HG03575 (cell line): ENCODE measurements around the gene EVI5.
A peak's percentile ranks its signal among the peaks of the same experiment; 100 is the strongest.

ENCODE experiments used
- ATAC-seq: cut with Tn5 transposase; IDR thresholded peaks from one replicate; pipeline ENCODE4 v1.9.1; 2021; ENCODE audit not compliant: unreplicated experiment, insufficient number of reproducible peaks, low FRiP score; ENCODE audit errors: extremely low read depth

EVI5 gene

GRCh38 chr1:92504291-92505014 lies 280.5 kb downstream of the EVI5 start:
- ATAC-seq = no peak

DNA sequence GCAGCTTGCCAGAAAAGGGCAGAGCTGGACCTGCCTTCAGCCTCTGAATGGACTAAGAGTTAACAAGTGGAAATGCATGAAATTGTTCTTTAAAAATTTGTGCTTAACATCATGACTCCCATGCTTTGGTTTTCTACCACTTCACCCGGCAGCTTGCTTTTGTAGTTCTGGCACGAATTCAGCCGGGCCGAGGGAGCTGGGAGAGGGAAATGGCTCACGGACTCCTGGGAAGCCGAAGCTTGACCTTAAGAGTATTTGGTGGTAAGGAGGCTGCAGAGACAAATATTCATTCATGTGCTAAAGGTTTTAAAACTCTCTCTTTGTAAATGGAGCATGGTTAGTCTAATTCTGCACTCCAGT lies 281.0 kb downstream of the EVI5 start:
- ATAC-seq = no peak

GRCh38 chr1:92503043-92503925 lies 281.6 kb downstream of the EVI5 start:
- no peak for ATAC-seq

- peak; percentile 43 for ATAC-seq
Measured at GRCh38 chr1:92502247-92502646, 282.7 kb downstream of the EVI5 start.

DNA sequence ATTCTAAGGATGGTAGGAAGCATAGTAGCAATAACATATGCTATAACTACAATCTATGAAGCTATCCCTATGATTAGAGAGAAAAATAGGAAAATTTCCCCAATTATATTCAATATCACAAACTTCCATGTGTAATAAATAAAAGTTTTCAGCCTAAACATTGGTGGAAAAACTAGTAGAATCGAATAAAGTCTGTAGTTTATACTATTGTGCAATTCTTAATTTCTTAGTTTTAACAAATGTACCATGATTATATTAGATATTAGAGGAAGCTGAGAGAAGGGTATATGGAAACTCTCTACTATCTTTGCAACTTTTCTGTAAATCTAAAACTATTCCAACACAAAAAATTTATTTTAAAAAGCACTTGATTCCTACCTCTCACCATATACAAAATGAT lies 284.4 kb downstream of the EVI5 start:
- ATAC-seq = no peak

DNA sequence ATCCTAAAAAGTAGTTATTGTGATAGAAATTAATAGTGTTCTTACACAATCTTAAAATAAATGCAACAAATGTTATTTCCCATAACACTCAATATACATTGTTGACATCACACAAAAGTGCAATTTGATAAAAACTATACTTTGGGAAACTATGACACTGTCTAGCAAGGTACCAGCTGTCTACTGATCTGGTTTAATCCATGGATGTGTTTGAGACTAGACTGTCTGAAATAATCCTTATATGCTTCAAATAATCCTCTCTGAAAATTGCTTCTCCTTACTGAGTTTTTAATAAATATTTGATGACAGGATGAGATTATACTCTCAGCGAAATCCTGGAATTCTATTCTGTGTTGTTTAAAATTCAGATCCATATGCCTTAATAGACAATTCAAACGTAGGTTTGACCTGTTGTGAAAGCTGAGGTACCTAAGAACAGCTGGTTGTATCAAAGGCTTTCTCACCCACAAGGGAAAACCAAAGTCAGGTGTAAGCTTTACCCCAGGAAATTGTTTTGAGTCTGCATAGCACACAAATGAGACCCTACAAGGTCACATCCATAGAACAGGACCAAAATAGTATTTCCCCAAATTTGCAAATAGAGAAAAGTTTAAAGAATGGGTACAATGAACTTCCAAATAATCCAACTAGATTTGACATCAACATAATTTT lies 289.4 kb downstream of the EVI5 start:
- ATAC-seq = no peak

- no peak for ATAC-seq
Measured at GRCh38 chr1:92494485-92495141, 290.3 kb downstream of the EVI5 start.

DNA sequence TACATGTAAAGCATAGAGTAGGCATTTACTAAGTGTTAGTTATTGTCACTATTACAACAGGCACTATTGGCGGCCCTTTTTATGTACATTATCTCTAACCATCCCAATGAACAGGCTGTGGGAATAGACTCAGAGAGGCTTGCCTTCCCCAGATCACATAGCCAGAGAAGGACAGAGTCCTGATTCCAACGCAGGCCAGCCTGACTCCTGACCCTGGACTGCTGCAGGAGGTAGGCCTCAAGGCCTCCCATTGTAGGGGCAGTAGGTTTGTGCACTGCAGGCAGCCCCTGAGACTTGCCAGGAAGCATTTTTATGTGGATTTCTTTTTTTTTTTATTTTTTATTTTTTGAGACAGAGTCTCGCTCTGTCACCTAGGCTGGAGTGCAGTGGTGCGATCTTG lies 291.8 kb downstream of the EVI5 start:
- ATAC-seq = no peak

GRCh38 chr1:92488832-92489231 lies 296.1 kb downstream of the EVI5 start:
- no peak for ATAC-seq

DNA sequence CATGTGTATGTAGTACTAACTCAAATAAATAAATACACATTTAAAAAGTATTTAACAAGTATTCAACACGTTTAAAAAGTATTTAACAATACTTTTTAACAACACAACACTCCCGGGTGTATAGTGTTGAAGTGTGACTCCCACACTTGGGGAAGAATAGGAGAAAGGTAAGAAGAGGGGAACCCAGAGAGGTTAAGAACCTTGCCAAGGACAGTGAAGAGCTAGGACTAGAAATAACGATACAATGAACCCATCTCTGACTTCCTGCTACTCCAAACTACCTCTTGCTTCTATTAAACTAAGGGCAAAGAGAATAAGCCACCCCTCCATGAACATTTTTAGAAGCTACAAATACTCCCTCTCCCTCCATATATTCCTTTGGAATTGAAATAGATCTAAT lies 296.5 kb downstream of the EVI5 start:
- no peak for ATAC-seq

GRCh38 chr1:92487078-92487605 lies 297.8 kb downstream of the EVI5 start:
- ATAC-seq = no peak

- ATAC-seq = no peak
Measured at GRCh38 chr1:92486251-92487077, 298.4 kb downstream of the EVI5 start, which contains the start of gene GFI1. Gene GFI1, minus strand, starts transcription at chr1:92486925. Its CDS starts 3,438 bp downstream, at chr1:92483487.

DNA sequence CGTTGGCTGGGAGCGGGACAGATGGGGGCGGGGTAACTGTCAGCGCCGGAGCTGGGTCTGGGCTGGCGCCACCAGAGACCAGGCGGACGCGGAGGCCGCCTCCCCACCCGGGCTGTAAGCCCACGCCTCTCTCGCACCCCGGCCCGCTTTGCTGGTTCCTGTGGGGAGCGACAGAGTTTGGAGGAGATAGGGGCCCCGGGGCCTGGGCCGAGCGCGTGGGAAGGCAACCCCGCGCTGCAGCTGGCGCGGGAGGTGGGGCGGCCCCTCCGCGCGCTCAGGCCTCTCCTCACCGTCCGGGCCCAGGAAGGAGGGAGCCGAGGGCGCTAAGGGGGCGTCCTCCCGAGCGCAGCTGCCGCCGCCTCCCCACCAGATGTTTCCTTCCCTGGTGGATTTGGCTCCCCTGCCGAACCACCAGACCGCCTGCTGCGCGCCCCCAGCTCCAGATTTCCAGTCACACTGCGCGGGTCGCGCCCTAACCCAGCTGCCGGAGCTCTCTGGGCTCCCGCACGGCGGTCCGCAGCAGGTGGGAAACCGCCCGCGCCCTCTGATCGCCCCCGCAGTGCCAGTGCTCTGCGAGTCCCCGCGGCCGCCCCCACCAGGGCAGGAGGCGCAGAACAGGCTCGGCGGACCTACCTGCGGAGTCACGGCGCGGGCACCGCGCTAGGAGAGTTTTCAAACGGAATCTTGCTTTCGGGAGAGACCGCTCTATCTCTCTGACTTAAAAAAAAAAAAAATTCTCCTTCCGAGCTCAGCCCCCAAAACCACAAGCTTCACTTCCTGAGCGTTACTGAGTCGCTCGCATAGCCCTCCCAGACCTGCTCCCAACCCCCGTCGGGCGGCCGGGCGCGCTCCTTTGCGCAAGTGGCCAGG lies 299.3 kb downstream of the EVI5 start:
- no peak for ATAC-seq

DNA sequence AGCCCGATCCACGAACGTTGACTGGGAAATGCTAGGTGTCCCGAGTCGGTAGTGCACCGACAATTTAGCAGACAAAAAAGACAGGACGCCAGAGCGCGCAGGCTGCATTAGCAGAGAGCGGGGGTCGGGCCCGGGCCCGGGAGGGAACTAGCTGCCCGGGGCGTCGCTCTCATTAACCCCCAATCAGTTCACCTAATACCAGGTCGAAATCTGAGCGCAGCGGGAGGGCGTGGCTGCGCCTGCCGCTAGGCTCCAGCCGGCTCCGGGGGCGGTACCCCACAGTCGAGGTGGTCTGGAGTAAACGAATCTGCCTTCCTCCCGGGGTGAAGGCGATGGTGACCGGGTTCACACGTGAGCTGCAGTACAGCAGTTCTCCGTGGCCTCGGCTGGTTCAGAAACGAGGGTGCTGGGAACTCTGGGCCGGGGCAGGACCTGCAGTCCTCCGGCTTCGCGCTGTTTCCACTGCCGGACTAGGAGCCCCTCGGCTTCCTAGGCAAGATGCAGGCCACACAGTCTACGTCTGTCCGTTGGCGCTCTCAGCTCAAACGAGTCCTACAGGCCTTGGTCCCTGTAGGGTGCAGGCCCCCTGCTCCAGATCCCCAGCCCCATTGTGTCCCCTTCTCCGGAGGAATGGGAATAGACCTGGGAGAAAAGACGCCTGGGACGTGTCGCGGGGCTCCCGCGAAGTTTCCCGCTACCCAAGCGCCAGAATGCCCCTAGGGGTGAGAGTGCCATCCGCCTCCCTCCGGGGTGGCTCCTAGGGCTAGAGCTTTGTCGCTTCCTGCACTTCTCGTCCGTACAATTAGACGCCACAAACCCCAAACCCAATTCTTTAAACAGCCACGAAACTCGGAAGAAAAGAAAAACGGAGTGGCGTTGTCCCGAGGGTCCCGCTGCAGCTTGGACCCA lies 300.2 kb downstream of the EVI5 start:
- no peak for ATAC-seq

DNA sequence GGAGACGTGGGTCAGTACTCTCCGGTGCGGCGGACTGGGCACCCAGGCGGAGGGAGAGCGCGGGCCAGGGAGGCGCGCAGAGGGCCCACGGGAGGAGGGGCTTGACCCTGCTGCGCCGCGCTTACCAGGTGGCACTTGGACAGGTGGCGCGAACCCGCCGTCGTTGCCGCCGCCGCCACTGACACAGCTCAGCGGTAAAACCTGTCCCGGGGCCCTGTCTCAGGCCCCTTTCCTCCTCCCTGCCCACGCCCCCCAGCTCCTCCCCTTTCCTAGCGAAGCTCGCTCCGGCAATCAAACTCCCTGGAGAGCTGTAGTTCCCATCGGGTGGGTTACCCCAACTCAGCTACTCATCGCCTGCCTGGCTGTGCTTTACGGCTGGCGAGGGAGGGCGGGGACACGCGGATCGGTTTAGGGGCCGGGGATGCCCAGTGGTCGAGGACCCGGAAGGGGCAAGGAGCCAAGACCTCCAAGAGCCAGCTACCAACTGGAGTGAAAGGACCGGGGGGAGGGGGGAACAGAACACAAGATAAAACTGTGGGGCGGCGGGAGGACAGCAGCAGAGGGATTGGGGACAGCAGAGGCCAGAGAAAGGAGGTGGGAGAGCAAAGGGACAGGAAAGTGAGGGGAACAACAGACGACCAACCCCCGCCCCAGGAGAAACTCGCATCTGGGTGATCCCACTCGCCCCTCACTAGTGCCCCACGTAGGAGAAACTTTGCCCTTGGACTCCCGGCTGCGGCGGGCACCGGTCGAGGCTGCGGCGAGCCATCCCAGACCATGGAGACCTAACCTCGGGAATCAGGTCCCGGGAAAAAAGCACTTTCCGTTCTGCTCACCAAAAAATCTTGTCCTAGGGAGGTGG lies 301.1 kb downstream of the EVI5 start:
- ATAC-seq = no peak
